Tibial artery (tissue), 4 donors: Measurements from ENCODE around the gene GRIN3A.

Source experiments
- DNase-seq, 2 donors: peaks; one replicate each; pipeline ENCODE4 v3.0.0-alpha.2; 2019
- H3K27ac ChIP-seq, 2 donors: fragments of 200-600 bp; sonication (generic) in 1 of 2; 1 replicate in 1 of 2; 2 replicates in 1 of 2; pipeline ENCODE4 v1.5.1; 2018 to 2019; ENCODE audit warnings: mild to moderate bottlenecking in 1 of 2
- H3K27me3 ChIP-seq, 2 donors: fragments of 200-600 bp; sonication (generic) in 1 of 2; one replicate each; pipeline versions ENCODE4 v1.5.1 to v1.6.0; 2016 to 2019
- H3K36me3 ChIP-seq, 3 donors: fragments of 200-600 bp; sonication (generic) in 2 of 3; one replicate each; pipeline ENCODE4 v1.5.1; 2016 to 2019; ENCODE audit warnings: mild to moderate bottlenecking in 2 of 3
- H3K4me1 ChIP-seq, 4 donors: fragments of 200-600 bp; sonication (generic) in 2 of 4; 1 replicate in 3 of 4; 2 replicates in 1 of 4; pipeline ENCODE4 v1.5.1; 2016 to 2019
- H3K4me3 ChIP-seq, 2 donors: fragments of 200-600 bp; sonication (generic) in 1 of 2; 1 replicate in 1 of 2; 2 replicates in 1 of 2; pipeline ENCODE4 v1.5.1; 2018 to 2019; ENCODE audit warnings: mild to moderate bottlenecking in 2 of 2
- H3K9me3 ChIP-seq, 3 donors: fragments of 200-600 bp; sonication (generic) in 1 of 3; one replicate each; pipeline ENCODE4 v1.5.1; 2016 to 2019
- CTCF ChIP-seq, 2 experiments: fragments of 200-600 bp in 1 of 2; fragments of 450-650 bp in 1 of 2; IDR thresholded peaks; one replicate each; pipeline ENCODE4 v1.5.1; 2017 to 2019; ENCODE audit warnings: antibody characterized with exemption in 2 of 2, mild to moderate bottlenecking in 1 of 2, moderate library complexity in 1 of 2
- intact Hi-C: fragments of 100-400 bp; cut with DNase I; formaldehyde crosslinking; loops from one replicate; pipeline ENCODE4 v1.15.0; 2023; ENCODE audit warnings: low total_unique reads

GRIN3A gene

GRCh38 chr9:101567725-101568350 lies 170.6 kb downstream of the GRIN3A start:
- no peak for TF ChIP-seq CTCF (IDR thresholded peaks at IDR 0.05)
- Histone ChIP-seq H3K4me3 (no peak overlapping the region), H3K9me3 (no peaks in the 10 kb centered on the region), H3K27me3 (no peaks in the 10 kb centered on the region), H3K4me1 (no peaks in the 10 kb centered on the region), H3K27ac (no peak overlapping the region), H3K36me3 (peaks cover 42 to 74% (median 51%) of the 10 kb centered on the region in 3 donors)
- intact Hi-C loops = no loop called here
- DNase-seq = no peak

GRCh38 chr9:101566904-101567724 lies 171.3 kb downstream of the GRIN3A start:
- peaks cover 49 to 81% (median 56%) of the 10 kb centered on the region in 3 donors for H3K36me3 ChIP-seq

GRCh38 chr9:101564252-101564651 lies 174.2 kb downstream of the GRIN3A start:
- no peaks in the 10 kb centered on the region for H3K9me3 ChIP-seq
- intact Hi-C loops = no loop called here
- no peak for DNase-seq
- no peak overlapping the region for H3K4me3 ChIP-seq
- H3K27ac ChIP-seq = no peak overlapping the region
- no peaks in the 10 kb centered on the region for H3K4me1 ChIP-seq
- peaks cover 63 to 97% (median 72%) of the 10 kb centered on the region in 3 donors for H3K36me3 ChIP-seq
- no peaks in the 10 kb centered on the region for H3K27me3 ChIP-seq
- TF ChIP-seq CTCF (IDR thresholded peaks at IDR 0.05) = no peak

More at GRCh38 chr9:101566904-101567724, 171.3 kb downstream of the GRIN3A start:
- no peak overlapping the region for H3K27ac ChIP-seq
- H3K9me3 ChIP-seq = no peaks in the 10 kb centered on the region
- H3K4me3 ChIP-seq = no peak overlapping the region
- H3K27me3 ChIP-seq = no peaks in the 10 kb centered on the region
- DNase-seq = no peak
- H3K4me1 ChIP-seq = no peaks in the 10 kb centered on the region
- intact Hi-C loops = no loop called here
- no peak for TF ChIP-seq CTCF (IDR thresholded peaks at IDR 0.05)

GRCh38 chr9:101562966-101563365 lies 175.5 kb downstream of the GRIN3A start:
- Histone ChIP-seq H3K4me1 (no peaks in the 10 kb centered on the region), H3K9me3 (peaks cover 0 to 3% (median 0%) of the 10 kb centered on the region in 3 donors), H3K36me3 (peaks cover 69 to 97% (median 81%) of the 10 kb centered on the region in 3 donors), H3K27ac (no peak overlapping the region), H3K4me3 (no peak overlapping the region), H3K27me3 (no peaks in the 10 kb centered on the region)
- intact Hi-C loops = no loop called here
- no peak for TF ChIP-seq CTCF (IDR thresholded peaks at IDR 0.05)
- no peak for DNase-seq

- no peak for TF ChIP-seq CTCF (IDR thresholded peaks at IDR 0.05)
- intact Hi-C loops = no loop called here
- peaks cover 77 to 97% (median 86%) of the 10 kb centered on the region in 3 donors for H3K36me3 ChIP-seq
- no peak overlapping the region for H3K27ac ChIP-seq
- no peaks in the 10 kb centered on the region for H3K27me3 ChIP-seq
- peaks cover 0 to 3% (median 0%) of the 10 kb centered on the region in 3 donors for H3K9me3 ChIP-seq
- no peaks in the 10 kb centered on the region for H3K4me1 ChIP-seq
- DNase-seq = no peak
- H3K4me3 ChIP-seq = no peak overlapping the region
These were observed 176.7 kb downstream of the GRIN3A start for GRCh38 chr9:101561740-101562139.
